Mammary epithelial cell (primary cell): ENCODE results near the gene SAC3D1.

Source experiments
- CTCF ChIP-seq, 2 donors: IDR thresholded peaks in 1 of 2; conservative IDR thresholded peaks in 1 of 2; 2 replicates each; pipeline ENCODE4 v1.5.1; 2011 to 2012; ENCODE audit warnings: inconsistent platforms in 2 of 2, low read length in 2 of 2, mild to moderate bottlenecking in 2 of 2, control low read depth in 1 of 2, low read depth in 1 of 2; ENCODE audit not compliant: insufficient read depth in 1 of 2; ENCODE audit errors: extremely low read depth in 1 of 2
- EZH2 ChIP-seq: IDR thresholded peaks from 2 replicates; pipeline ENCODE4 v1.6.1; 2012; ENCODE audit warnings: low read length, inconsistent platforms, borderline replicate concordance

GRCh38 chr11:65056999-65057398 lies 16.0 kb downstream of the SAC3D1 start:
- TF ChIP-seq EZH2 (no peak), CTCF (conservative IDR thresholded peaks at IDR 0.05 in 1 of 2, IDR thresholded peaks at IDR 0.05 in 1 of 2; ENCODE audit: extremely low read depth in 1 of 2, insufficient read depth in 1 of 2, low read depth in 1 of 2, low read length in 2 of 2) (no peak)
